Urinary bladder (tissue), 4 donors: ENCODE data around the gene ATL3. TPM values are rescaled to one million over a fixed set of nuclear protein-coding genes. Genes with fewer than 3 reads are reported as not detected.
A peak's percentile ranks its signal among the peaks of the same experiment; 100 is the strongest.

Experiments
- DNase-seq: peaks from one replicate; pipeline ENCODE4 v3.0.0-alpha.2; 2015; ENCODE audit errors: extremely low spot score
- H3K27ac ChIP-seq: one replicate; pipeline ENCODE4 v1.5.1; 2013; ENCODE audit warnings: low read depth, mild to moderate bottlenecking, moderate library complexity
- H3K36me3 ChIP-seq: one replicate; pipeline ENCODE4 v1.6.1; 2013; ENCODE audit warnings: mild to moderate bottlenecking, moderate library complexity; ENCODE audit not compliant: insufficient read depth
- H3K4me1 ChIP-seq: one replicate; pipeline ENCODE4 v1.6.1; 2013; ENCODE audit warnings: mild to moderate bottlenecking, moderate library complexity; ENCODE audit not compliant: insufficient read depth
- H3K4me3 ChIP-seq: one replicate; pipeline ENCODE4 v1.5.1; 2013; ENCODE audit warnings: low read depth, low read length
- WGBS: extraction: QIAGEN DNeasy Blood & Tissue Kit; methylation state at CpG from one replicate; pipeline ENCODE4 v1.1.7; 2013; 5-methylcytosine and 5-hydroxymethylcytosine counted together
- polyA plus RNA-seq: library from polyadenylated mRNA; stranded (reverse); fragments of 200-250 nt; gene quantifications from one replicate; pipeline ENCODE4 v1.2.3, GENCODE V29; 2013
- total RNA-seq: library from RNA; depleted of rRNA; stranded (reverse); fragments of >200 nt; gene quantifications from one replicate; pipeline ENCODE4 v1.2.3, GENCODE V29; 2014
- donor health status: healthy with polysubstance abuse.
- donor health status: healthy.

Gene ATL3, protein sequence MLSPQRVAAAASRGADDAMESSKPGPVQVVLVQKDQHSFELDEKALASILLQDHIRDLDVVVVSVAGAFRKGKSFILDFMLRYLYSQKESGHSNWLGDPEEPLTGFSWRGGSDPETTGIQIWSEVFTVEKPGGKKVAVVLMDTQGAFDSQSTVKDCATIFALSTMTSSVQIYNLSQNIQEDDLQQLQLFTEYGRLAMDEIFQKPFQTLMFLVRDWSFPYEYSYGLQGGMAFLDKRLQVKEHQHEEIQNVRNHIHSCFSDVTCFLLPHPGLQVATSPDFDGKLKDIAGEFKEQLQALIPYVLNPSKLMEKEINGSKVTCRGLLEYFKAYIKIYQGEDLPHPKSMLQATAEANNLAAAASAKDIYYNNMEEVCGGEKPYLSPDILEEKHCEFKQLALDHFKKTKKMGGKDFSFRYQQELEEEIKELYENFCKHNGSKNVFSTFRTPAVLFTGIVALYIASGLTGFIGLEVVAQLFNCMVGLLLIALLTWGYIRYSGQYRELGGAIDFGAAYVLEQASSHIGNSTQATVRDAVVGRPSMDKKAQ
- total RNA-seq (145 TPM), polyA plus RNA-seq (34.7 TPM)

DNA sequence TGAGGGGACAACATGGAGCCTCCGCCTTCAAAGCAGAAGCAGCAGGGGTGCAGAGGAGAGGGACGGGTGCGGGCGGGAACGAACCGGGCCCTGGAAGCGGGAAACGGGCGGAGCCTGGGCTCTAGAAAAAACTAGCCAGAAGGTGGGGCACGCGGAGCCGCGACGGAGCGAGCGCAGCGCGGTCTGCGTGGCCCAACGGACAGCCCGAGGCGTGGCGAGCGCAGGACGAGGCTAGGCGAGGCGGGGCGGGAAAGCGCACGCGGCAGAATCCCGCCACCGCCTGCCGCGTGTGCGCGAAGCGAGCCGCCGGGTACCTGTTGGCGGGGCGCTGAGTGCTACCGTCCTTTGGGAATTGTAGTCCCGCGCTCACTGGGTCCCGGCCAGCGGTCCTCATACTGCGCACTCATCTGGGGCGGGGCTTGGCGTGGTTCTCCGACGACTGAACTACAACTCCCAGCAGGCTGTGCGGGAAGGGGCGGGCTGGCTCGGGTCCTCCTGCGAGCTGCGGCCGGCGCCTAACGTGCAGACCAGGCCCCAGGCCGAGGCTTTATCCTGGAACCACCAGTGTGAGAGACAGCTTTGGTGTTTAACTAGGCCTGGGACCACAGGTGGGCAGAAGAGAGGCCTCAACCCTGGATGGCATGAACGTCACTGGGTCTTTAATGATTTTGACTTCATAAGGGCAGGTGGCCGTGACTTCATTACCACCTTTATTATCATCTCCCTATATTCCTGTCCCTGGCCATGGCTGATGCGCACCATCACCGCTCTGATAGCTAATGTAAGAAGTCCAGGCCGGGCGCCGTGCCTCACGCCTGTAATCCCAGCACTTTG, at the start of gene ATL3:
Gene ATL3, minus strand, starts transcription at position 55 of the 834 bp plus-strand sequence. Its CDS starts 41 bp downstream, at position 14.
- Histone ChIP-seq H3K4me3 (peak within 1 kb of the TSS; percentile 84), H3K36me3 (no peaks in the 10 kb centered on the region), H3K27ac (peak within 1 kb of the TSS; percentile 95), H3K4me1 (no peaks in the 10 kb centered on the region)
- peak; percentile 92 for DNase-seq
- 11% methylated on average over 69 of the region's 69 CpGs for WGBS

DNA sequence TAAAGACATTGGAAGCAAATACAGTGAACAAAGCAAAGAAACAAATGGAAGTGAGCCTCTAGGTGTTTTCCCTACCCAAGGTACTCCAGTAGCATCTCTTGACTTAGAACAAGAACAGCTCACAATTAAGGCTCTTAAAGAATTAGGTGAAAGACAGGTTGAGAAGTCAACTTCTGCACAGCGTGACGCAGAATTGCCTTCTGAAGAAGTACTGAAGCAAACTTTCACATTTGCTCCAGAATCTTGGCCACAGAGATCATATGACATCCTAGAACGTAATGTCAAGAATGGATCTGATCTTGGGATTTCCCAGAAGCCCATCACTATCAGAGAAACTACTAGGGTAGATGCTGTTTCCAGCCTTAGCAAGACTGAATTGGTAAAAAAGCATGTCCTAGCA, 49.4 kb upstream of the ATL3 start:
- no peak for DNase-seq
- no peaks in the 10 kb centered on the region for H3K4me1 ChIP-seq
- H3K4me3 ChIP-seq: no peak overlapping the region
- no peaks in the 10 kb centered on the region for H3K36me3 ChIP-seq
- 96% methylated on average over 3 of the region's 3 CpGs for WGBS
- no peak overlapping the region for H3K27ac ChIP-seq

GRCh38 chr11:63719987-63720386, 48.8 kb upstream of the ATL3 start:
- Histone ChIP-seq H3K36me3 (no peaks in the 10 kb centered on the region), H3K4me3 (no peak overlapping the region), H3K27ac (no peak overlapping the region), H3K4me1 (no peaks in the 10 kb centered on the region)
- 67% methylated on average over 2 of the region's 2 CpGs for WGBS
- no peak for DNase-seq

GRCh38 chr11:63719001-63719400, 47.8 kb upstream of the ATL3 start:
- WGBS: 86% methylated on average over 1 of the region's 1 CpG
- Histone ChIP-seq H3K4me3 (no peak overlapping the region), H3K36me3 (no peaks in the 10 kb centered on the region), H3K4me1 (no peaks in the 10 kb centered on the region), H3K27ac (no peak overlapping the region)
- DNase-seq: no peak

DNA sequence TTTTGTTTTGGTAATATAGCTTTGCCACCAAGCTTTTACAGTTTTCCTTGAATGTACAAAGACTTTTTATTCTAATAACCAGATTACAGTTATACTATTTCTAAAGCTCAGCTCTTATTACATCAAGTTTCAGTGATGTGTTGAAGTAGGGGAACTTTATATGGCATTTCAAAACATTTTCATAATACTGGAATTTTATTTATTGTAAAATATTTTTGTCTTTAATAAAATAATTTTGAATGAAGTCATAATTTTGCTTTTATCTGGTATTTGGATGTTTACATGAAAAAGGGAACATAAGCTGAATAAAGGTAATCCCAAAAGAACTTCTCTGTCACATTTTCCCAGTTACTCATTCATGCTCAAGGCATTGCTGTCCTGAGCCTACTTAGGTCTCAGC, 44.9 kb upstream of the ATL3 start:
- no peak for DNase-seq
- H3K36me3 ChIP-seq: no peaks in the 10 kb centered on the region
- no peak overlapping the region for H3K4me3 ChIP-seq
- H3K27ac ChIP-seq: no peak overlapping the region
- no peaks in the 10 kb centered on the region for H3K4me1 ChIP-seq

DNA sequence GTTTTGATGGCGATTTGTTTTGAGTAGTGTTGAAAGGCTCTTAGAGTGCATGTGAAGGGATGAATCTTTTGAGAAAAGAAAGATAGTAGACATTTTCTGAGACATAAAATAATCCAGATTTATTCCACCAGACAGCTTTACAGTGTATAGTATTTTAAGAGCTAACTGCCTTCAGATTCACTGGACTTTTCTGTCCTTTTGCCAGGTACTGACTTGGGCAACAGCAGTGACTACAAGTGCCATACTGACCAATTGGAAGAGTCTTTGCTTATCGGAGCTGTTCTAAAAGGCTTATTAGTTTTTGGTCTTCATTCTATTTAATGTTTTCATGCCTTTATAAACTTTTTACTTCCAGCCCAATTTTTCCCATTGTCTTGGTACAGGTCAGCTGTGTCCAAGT, 42.6 kb upstream of the ATL3 start:
- DNase-seq: no peak
- no peaks in the 10 kb centered on the region for H3K36me3 ChIP-seq
- 54% methylated on average over 2 of the region's 2 CpGs for WGBS
- no peak overlapping the region for H3K27ac ChIP-seq
- no peaks in the 10 kb centered on the region for H3K4me1 ChIP-seq
- H3K4me3 ChIP-seq: no peak overlapping the region

DNA sequence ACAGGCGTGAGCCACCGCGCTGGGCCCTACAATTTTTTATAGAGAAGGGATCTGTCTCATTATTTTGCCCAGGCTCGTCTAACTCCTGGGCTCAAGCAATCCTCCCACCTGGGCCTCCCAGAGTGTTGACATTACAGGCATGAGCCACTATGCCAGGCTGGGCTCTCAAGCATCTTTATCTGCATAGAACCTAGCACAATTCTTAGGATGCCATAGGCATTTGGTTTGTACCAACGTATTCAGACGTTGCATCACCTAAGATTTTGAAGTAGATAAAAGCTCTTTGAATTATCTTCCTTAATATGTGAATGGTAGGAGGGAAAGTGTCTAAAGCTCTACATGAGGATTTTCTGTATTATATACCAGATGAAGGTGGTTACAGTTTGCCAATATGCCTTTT, 40.7 kb upstream of the ATL3 start:
- Histone ChIP-seq H3K36me3 (no peaks in the 10 kb centered on the region), H3K4me1 (no peaks in the 10 kb centered on the region), H3K27ac (no peak overlapping the region), H3K4me3 (no peak overlapping the region)
- no peak for DNase-seq
- WGBS: 85% methylated on average over 6 of the region's 6 CpGs

DNA sequence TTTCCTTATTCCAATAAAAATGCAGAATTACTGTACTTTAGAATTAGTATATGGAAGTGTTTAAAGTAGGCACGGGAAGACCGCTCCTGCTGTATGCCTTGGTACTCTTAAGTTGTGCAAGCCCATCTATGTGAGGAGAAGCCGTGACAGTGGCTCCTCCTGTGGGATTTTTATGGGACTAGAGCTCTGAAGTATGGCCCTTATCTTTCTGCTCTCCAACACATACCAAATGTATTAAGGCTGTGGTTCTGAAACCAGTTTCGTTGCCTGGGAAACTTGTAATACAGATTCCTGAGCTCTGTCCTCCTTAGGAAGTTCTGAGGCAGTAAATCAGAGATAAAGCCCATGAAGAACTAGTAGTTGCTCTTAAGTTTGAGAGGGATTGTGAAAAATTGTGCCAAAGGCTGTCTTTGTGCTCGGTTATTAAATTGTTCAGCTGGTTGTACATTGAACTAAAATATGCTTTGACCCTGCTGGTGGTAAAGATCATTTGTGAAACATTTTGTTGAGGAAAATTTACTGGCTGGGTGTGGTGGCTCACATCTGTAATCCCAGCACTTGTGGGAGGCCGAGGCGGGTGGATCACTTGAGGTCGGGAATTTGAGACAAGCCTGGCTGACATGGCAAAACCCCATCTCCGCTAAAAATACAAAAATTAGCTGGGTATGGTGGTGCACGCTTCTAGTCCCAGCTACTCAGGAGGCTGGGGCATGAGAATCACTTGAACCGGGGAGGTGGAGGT, 39.5 kb upstream of the ATL3 start:
- no peak overlapping the region for H3K4me3 ChIP-seq
- no peak for DNase-seq
- peak overlapping the region; percentile 23 for H3K27ac ChIP-seq
- 29% methylated on average over 11 of the region's 11 CpGs for WGBS
- no peaks in the 10 kb centered on the region for H3K36me3 ChIP-seq
- H3K4me1 ChIP-seq: no peaks in the 10 kb centered on the region

DNA sequence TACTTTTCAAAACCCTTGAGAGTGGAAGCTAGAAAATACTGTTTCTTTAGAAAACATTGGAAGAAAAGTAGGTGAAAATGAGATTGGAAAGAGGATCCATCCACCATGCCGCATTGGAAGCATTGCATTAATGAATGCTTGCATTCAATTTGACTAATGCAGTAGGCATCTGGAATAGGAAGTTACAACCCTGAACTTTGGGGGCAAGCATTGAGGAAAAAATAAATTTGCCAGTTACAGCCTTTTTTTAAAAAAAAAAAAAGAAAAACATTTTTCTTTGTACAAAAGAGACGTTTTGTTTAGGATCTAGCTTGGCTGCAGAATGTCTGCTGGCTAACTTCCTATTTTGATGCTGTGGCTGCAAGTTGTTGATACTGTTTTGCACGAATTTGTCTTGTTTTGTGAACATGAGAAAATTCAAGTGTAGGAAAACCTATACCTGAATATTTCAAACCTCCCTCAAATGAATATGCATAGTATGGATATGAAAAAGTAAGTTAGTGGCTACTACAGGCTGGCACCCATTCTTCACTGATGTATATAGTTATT, 38.2 kb upstream of the ATL3 start:
- no peak for DNase-seq
- no peaks in the 10 kb centered on the region for H3K4me1 ChIP-seq
- no peak overlapping the region for H3K27ac ChIP-seq
- WGBS: 36% methylated on average over 3 of the region's 3 CpGs
- no peak overlapping the region for H3K4me3 ChIP-seq
- no peaks in the 10 kb centered on the region for H3K36me3 ChIP-seq

- no peaks in the 10 kb centered on the region for H3K4me1 ChIP-seq
- H3K27ac ChIP-seq: no peak overlapping the region
- H3K4me3 ChIP-seq: no peak overlapping the region
- DNase-seq: no peak
- H3K36me3 ChIP-seq: no peaks in the 10 kb centered on the region
- WGBS: 96% methylated on average over 1 of the region's 1 CpG
Observed at GRCh38 chr11:63708764-63709163, 37.6 kb upstream of the ATL3 start.

- no peak overlapping the region for H3K27ac ChIP-seq
Observed at GRCh38 chr11:63705526-63705925, 34.4 kb upstream of the ATL3 start.

DNA sequence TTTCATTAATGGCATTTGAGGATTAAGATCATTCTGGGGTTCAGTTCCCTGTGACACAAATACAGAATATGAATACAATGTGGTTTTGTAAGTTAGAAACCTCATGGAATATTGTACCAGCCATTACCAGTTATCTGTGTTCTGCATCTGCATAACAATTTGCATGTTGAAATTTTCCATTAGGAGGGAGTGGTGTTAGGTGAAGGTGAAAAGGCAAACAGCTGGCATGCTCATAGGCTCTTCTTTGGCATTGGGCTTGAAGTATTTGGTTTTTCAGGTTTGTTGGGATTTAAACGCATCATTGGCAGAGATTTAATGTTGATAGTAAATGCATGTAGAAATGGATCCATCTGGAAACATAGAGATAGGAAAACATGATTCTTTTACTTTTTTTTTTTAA, 28.7 kb upstream of the ATL3 start:
- Histone ChIP-seq H3K4me1 (no peaks in the 10 kb centered on the region), H3K36me3 (no peaks in the 10 kb centered on the region), H3K4me3 (no peak overlapping the region), H3K27ac (no peak overlapping the region)
- DNase-seq: no peak
- 79% methylated on average over 1 of the region's 1 CpG for WGBS

More at GRCh38 chr11:63705526-63705925, 34.4 kb upstream of the ATL3 start:
- Histone ChIP-seq H3K4me3 (no peak overlapping the region), H3K4me1 (no peaks in the 10 kb centered on the region), H3K36me3 (no peaks in the 10 kb centered on the region)
- DNase-seq: no peak
- 66% methylated on average over 2 of the region's 2 CpGs for WGBS
